ENCODE results near the gene PTPN3.

The PTPN3 gene

DNA sequence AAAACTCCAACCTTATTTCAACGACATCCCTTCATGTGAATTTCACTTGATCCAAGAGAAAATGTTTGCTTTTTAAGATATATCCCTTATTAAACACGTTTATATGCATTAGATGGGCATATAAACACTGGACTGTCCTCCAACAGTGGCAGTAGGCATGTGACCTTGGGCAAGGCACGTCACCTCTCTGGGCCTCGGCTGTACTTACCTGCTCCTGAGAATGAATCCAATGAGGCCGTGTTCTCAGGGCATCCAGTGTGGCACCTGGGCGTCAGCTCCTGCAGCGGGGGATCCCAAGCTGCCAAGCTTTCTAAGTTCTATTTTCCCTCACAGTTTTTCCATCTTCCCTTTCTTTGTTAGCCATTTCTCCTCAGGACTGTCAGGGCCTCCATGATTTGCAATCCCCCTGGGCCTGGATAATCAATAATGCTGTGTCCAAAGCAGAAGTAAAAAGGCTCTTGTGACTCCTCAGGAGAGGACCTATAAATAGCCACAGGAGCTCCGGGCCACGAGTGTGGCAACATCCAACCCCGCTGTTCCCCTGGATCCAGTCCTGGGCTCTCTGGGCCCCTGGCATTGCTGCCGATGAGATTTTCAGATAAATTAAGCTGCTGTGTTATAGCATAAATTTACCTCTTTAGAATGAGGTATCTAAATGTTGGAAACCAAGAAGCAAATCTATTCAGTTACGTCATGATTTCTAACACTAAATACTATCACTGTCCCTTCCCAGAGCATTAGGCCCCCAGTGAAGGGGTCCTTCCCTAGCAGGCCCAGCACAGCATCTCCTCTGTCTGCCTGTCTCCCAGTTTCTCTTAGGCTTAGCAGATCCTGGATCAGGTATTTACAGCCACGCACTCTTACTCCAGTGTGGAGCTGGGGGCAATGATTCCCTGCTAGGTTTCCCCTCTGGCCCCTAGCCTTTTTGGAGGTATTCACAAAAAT is 76.8 kb downstream of the PTPN3 start:
- no peak for TF ChIP-seq TAF1 (IDR thresholded peaks at IDR 0.05; ENCODE audit: low read depth)
- no peak for TF ChIP-seq YY1 (IDR thresholded peaks at IDR 0.05; ENCODE audit: low read depth)

DNA sequence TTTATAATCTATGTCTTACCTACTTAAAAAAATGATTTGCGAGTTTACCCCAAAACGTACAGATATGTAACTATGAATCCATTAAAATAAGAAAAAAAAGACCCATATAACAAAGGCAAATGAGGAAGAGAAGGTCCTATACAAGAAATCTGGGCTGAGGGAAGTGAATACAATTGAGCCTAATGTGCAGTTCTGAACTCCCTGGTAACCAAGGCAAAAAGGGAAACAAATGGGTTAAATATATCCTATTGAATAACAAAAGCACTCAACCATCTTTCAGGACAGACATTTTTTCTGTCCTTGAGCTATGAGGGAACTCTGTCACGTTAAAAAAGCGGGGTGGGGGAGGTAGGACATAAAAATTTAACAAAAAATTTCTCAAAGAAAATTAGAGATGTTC is 78.6 kb downstream of the PTPN3 start:
- TF ChIP-seq TAF1 (IDR thresholded peaks at IDR 0.05; ENCODE audit: low read depth) (no peak), CEBPB (IDR thresholded peaks at IDR 0.05) (no peak), EGR1 (IDR thresholded peaks at IDR 0.05) (no peak), NFIC (IDR thresholded peaks at IDR 0.05) (no peak), TEAD4 (IDR thresholded peaks at IDR 0.05) (no peak), CREB1 (IDR thresholded peaks at IDR 0.05; ENCODE audit: low read depth) (no peak), FOXM1 (IDR thresholded peaks at IDR 0.05; ENCODE audit: borderline replicate concordance, low read depth) (no peak), RAD21 (IDR thresholded peaks at IDR 0.05; ENCODE audit: low read depth) (no peak), EP300 (IDR thresholded peaks at IDR 0.05; ENCODE audit: borderline replicate concordance) (no peak), ZBTB7A (IDR thresholded peaks at IDR 0.05; ENCODE audit: low read depth) (no peak), TCF12 (IDR thresholded peaks at IDR 0.05; ENCODE audit: low read depth) (no peak), YY1 (IDR thresholded peaks at IDR 0.05; ENCODE audit: low read depth) (no peak)
- TF ChIP-seq, protein P1, sequence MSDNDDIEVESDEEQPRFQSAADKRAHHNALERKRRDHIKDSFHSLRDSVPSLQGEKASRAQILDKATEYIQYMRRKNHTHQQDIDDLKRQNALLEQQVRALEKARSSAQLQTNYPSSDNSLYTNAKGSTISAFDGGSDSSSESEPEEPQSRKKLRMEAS (IDR thresholded peaks at IDR 0.05): no peak
- TF ChIP-seq, protein P2, sequence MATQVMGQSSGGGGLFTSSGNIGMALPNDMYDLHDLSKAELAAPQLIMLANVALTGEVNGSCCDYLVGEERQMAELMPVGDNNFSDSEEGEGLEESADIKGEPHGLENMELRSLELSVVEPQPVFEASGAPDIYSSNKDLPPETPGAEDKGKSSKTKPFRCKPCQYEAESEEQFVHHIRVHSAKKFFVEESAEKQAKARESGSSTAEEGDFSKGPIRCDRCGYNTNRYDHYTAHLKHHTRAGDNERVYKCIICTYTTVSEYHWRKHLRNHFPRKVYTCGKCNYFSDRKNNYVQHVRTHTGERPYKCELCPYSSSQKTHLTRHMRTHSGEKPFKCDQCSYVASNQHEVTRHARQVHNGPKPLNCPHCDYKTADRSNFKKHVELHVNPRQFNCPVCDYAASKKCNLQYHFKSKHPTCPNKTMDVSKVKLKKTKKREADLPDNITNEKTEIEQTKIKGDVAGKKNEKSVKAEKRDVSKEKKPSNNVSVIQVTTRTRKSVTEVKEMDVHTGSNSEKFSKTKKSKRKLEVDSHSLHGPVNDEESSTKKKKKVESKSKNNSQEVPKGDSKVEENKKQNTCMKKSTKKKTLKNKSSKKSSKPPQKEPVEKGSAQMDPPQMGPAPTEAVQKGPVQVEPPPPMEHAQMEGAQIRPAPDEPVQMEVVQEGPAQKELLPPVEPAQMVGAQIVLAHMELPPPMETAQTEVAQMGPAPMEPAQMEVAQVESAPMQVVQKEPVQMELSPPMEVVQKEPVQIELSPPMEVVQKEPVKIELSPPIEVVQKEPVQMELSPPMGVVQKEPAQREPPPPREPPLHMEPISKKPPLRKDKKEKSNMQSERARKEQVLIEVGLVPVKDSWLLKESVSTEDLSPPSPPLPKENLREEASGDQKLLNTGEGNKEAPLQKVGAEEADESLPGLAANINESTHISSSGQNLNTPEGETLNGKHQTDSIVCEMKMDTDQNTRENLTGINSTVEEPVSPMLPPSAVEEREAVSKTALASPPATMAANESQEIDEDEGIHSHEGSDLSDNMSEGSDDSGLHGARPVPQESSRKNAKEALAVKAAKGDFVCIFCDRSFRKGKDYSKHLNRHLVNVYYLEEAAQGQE (IDR thresholded peaks at IDR 0.05; ENCODE audit: low read depth): no peak
- TF ChIP-seq, protein P3, sequence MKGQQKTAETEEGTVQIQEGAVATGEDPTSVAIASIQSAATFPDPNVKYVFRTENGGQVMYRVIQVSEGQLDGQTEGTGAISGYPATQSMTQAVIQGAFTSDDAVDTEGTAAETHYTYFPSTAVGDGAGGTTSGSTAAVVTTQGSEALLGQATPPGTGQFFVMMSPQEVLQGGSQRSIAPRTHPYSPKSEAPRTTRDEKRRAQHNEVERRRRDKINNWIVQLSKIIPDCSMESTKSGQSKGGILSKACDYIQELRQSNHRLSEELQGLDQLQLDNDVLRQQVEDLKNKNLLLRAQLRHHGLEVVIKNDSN (IDR thresholded peaks at IDR 0.05): no peak

DNA sequence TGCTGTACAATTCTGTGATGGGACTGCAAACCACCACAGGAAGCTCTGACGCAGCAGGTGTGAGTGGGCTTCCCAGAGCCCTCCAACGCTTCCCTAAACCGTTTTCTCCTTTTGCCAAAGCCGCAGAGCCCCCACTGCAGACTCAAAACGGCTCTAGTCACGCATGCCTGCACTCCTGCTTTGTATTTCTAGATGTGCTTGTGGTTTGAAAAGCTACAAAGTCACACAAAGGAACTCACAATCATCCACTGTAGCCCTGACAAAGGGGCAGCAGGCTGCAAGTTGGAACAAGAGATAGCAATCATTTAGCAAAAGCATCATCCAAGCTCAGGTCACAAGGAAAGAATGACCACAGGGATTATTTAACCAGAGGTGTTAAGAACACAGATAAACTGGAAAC is 79.3 kb downstream of the PTPN3 start:
- TF ChIP-seq CREB1 (IDR thresholded peaks at IDR 0.05; ENCODE audit: low read depth): no peak
- TF ChIP-seq ZBTB7A (IDR thresholded peaks at IDR 0.05; ENCODE audit: low read depth): no peak
- TF ChIP-seq CEBPB (IDR thresholded peaks at IDR 0.05): no peak
- no peak for TF ChIP-seq TAF1 (IDR thresholded peaks at IDR 0.05; ENCODE audit: low read depth)
- no peak for TF ChIP-seq TEAD4 (IDR thresholded peaks at IDR 0.05)
- no peak for TF ChIP-seq YY1 (IDR thresholded peaks at IDR 0.05; ENCODE audit: low read depth)
- TF ChIP-seq, protein P3 (IDR thresholded peaks at IDR 0.05): no peak
- no peak for TF ChIP-seq RAD21 (IDR thresholded peaks at IDR 0.05; ENCODE audit: low read depth)
- no peak for TF ChIP-seq TCF12 (IDR thresholded peaks at IDR 0.05; ENCODE audit: low read depth)
- TF ChIP-seq, protein P2 (IDR thresholded peaks at IDR 0.05; ENCODE audit: low read depth): no peak
- TF ChIP-seq EGR1 (IDR thresholded peaks at IDR 0.05): no peak
- TF ChIP-seq FOXM1 (IDR thresholded peaks at IDR 0.05; ENCODE audit: borderline replicate concordance, low read depth): no peak
- TF ChIP-seq, protein P1 (IDR thresholded peaks at IDR 0.05): no peak
- TF ChIP-seq NFIC (IDR thresholded peaks at IDR 0.05): no peak

DNA sequence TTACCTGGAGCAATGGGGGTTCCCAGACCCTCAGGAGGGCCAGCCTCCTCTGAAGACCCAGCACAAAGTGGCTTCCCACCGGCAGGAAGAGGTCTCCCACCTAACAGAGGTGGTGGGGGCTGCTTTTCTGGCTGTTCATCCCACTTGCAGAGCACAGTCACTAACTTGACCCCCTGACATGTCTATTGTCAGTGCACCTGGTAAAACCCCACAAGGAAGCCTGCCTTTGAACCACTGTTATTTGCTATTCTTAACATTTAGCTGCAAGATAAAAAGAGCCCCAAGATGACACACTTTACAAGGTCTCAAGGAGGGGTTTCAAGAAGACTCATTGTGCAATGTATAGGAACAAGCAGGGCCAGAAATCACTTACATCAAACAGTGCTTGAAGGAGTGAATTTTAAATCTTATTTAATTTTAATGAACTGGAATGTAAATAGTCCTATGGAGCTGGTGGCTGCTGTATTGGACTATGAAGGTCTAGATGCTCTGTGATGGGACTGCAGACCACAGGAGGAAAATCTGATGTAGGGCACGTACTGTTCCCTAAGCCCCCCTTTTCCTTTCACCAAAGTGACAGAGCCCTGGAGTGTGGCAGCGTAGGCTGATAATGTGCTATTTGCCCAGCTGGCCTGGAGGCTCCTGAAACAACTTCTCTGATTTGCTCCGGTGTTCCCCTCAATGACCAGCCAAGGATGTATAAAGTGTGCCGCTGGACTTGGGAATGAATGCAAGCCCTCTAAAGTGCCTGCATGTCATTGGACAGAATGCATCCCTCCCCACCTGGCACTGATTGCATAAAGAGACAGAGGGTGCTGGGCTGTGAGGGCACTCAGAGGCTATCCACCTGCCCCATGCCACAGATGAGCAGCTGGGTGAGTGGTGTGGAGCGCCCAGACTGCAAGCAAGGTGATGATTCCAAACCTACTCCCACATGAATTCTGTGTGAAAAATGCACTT is 80.2 kb downstream of the PTPN3 start:
- no peak for TF ChIP-seq EGR1 (IDR thresholded peaks at IDR 0.05)
- TF ChIP-seq, protein P3 (IDR thresholded peaks at IDR 0.05): no peak

DNA sequence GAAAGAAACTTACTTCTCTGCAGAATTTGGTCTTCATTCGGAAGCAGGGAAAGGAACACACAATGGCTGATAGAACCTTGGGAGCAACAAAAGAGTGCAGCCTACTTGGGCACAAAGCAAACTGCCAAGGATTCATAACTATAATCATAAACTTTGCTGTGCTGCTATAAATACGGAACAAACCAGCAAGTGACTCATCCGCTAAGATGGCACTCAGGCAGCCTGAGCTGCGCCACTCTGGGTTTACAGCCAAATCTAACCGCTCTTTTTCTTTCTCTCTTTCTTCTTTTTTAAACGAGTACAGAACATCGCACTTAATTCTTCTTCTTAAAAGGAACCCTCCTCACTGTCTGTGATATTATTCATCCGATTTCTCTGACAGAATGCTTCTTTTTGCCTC is 81.1 kb downstream of the PTPN3 start:
- TF ChIP-seq, protein P1 (IDR thresholded peaks at IDR 0.05): no peak
- TF ChIP-seq TEAD4 (IDR thresholded peaks at IDR 0.05) (no peak), CREB1 (IDR thresholded peaks at IDR 0.05; ENCODE audit: low read depth) (no peak), ZBTB7A (IDR thresholded peaks at IDR 0.05; ENCODE audit: low read depth) (no peak), EP300 (IDR thresholded peaks at IDR 0.05; ENCODE audit: borderline replicate concordance) (no peak), TAF1 (IDR thresholded peaks at IDR 0.05; ENCODE audit: low read depth) (no peak), YY1 (IDR thresholded peaks at IDR 0.05; ENCODE audit: low read depth) (no peak), TCF12 (IDR thresholded peaks at IDR 0.05; ENCODE audit: low read depth) (no peak), NFIC (IDR thresholded peaks at IDR 0.05) (no peak), RAD21 (IDR thresholded peaks at IDR 0.05; ENCODE audit: low read depth) (no peak), CEBPB (IDR thresholded peaks at IDR 0.05) (no peak), FOXM1 (IDR thresholded peaks at IDR 0.05; ENCODE audit: borderline replicate concordance, low read depth) (no peak), EGR1 (IDR thresholded peaks at IDR 0.05) (no peak)
- TF ChIP-seq, protein P2 (IDR thresholded peaks at IDR 0.05; ENCODE audit: low read depth): no peak
- TF ChIP-seq, protein P3 (IDR thresholded peaks at IDR 0.05): no peak
